HG03045 (cell line): Measurements from ENCODE around the gene DOCK1.

Experiments
- ATAC-seq: cut with Tn5 transposase; IDR thresholded peaks from one replicate; pipeline ENCODE4 v1.9.1; 2021; ENCODE audit warnings: mild to moderate bottlenecking, moderate library complexity; ENCODE audit not compliant: unreplicated experiment

The DOCK1 gene

DNA sequence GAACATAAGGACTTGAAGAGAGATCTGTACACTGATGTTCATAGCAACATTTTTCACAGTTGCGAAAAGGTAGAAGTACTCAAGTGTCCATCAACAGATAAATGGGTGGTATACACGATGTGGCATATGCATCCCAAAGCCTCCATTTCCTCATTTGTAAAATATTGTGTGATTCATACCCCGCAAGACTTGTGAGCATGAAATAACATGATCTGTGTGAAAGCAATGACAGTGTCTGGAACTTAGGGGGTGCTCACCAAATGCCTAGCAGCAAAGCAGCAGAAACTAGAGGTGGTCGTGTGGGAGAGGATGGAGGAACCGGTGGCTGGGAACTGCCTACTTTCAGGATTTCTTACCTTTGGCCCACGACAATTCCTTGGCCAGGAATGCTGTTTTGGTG lies 426.5 kb downstream of the DOCK1 start:
- no peak for ATAC-seq

DNA sequence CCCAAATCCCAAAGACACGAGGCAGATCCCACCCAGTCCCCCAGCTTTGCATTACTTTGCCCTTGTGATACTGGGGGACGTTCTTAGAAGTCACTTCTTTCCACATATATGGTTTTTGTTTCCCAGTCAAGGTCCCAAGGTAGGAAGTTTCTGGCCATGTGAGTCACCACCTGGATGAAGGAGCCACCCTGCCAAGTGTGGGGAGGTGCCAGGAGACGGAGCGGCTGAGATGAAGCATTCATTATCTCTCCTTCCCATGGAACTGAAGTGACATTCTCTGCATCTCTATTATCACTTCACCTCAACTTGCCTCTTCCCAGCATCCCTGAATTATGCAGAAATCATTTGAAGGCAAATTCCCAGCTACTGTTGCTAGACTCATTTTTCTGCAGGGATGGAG lies 427.4 kb downstream of the DOCK1 start:
- no peak for ATAC-seq

DNA sequence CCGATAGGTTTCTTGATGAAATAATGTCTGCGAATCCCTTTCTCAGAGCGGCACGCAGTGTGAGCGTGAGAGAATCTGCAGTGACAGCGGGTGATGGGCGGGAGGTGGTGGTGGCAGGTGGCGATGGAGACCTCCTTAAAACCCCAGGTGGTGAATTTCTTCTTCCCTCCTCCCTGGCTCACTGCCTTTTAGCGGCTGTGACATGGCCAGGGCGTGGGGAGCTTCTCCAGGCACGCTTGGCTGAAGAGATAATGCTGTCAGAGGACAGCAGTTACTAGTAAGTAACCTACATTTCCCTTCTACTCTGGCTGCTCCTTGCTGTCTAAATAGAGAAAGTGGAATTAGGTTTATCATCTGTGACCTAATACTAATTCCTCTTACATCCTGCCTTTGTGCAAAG lies 432.6 kb downstream of the DOCK1 start:
- no peak for ATAC-seq

DNA sequence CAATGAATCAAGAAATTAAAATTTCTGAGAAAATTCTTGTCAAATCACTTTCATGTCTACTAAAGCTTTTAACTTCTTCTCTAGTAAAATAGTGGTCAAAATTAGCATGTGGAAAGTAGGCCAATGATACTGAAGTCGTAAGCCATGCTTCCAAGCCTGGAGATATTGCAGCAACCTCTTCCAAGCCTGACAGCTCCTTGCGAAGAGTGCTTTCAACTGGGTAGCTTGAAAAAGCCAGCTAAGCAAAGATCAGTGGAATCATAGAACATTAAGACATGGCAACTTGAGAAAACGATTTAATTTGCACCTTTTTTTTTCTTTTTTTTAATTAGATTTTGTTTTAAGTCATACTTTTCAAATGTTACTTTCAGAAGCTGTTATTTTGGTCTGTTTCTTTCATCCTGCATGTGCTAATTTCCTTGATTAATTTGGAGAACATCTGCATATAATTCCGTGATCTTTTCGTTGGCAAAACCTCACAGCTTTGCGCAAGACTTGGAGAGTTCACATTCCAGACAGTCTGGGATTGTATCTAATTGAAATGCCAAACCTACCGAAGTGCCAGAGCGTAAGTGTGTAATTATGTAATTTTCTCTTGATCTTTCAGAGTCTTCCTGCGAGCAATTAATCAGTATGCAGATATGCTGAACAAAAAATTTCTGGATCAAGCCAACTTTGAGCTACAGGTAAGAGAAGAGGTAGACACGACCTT lies 433.3 kb downstream of the DOCK1 start:
- ATAC-seq: no peak

DNA sequence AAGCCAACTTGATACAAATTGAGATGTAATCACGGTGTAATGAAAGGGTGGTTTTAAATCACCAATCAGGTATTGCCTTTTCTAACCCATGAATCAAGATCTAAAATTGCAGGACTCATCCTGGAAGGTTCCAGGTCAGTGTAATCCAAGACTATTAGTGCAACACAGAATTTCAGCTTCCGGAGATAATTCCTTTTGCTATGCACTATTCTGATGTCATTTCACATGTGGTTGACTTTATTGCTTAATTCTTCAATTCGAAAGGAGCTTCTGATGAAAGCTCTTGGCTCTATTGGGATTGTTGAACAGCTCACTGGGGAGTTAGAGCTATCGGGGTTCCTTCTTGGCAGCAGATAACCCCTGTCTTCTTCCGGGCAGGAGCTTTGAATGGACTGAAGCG lies 438.6 kb downstream of the DOCK1 start:
- no peak for ATAC-seq

DNA sequence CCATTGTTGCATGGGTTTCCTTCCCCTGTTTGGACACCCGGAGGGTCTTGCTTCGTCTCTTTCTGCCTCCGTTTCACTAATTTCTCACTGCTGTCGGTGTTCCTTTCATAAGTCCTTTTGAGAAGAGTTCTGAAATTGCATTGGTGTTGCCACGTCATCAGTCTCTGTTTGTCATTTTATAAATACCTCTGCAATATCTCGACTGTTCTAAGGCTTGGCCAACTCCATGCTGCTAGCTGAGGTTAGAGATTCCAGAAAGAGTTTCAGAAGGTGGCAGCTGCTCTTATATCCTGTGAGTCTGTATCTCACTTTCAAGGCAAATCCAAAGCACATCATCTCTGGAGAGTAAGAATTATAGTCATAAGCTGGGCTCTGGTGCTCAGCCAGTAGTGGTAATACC lies 439.1 kb downstream of the DOCK1 start:
- no peak for ATAC-seq

DNA sequence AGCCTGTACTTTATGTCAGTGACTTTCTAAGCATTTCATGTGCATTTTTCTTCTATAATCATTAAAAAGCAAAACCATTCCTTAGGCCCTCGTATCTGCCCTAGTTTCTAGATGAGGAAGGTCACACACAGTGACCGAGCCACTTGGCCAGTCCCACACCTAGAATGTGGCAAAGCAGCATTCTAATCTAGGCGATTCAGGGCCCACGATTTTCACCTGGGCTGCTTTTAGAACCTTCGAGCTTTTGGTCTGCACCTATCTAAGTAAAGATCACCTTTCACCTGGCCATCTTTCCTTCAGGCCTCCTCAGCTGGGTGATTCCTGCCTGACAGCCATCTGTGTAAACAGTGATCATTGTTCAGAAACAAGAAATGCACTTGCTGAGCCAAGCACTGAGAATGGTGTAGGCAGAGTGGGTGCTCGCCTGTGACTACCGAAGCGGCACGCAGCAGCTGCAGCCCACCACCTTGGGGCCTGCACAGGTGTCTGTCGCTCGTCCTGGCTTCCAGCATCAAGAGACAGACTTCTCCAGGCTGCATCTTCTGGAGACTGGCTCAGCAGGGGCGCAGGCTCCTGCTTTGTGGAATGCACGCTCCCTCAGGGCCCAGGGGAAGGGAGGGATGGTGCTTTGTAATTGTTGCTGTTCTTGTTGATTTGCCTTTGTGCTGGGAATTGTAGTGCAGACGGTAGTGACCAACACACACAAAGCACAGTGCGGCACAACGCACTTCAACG lies 440.2 kb downstream of the DOCK1 start:
- no peak for ATAC-seq

DNA sequence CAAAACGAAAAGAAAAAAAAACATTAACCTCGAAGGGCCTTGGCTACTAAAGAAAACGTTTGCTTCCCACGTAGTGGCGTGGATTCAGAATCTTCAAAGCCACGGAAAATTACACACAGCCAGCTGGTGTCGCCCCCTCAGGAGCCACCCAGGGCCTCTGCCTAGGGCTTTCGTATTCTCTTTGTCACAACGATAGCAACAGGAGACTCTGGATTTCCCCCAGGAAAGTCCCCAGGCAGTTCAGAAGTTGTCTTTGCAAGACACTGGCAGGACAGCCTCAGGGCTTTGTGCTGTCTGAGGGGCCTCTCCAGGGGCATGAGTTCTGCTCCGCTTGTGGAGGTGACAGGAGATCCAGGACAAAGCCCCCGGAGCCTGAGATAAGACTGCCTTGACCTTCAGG lies 441.4 kb downstream of the DOCK1 start:
- ATAC-seq: no peak

DNA sequence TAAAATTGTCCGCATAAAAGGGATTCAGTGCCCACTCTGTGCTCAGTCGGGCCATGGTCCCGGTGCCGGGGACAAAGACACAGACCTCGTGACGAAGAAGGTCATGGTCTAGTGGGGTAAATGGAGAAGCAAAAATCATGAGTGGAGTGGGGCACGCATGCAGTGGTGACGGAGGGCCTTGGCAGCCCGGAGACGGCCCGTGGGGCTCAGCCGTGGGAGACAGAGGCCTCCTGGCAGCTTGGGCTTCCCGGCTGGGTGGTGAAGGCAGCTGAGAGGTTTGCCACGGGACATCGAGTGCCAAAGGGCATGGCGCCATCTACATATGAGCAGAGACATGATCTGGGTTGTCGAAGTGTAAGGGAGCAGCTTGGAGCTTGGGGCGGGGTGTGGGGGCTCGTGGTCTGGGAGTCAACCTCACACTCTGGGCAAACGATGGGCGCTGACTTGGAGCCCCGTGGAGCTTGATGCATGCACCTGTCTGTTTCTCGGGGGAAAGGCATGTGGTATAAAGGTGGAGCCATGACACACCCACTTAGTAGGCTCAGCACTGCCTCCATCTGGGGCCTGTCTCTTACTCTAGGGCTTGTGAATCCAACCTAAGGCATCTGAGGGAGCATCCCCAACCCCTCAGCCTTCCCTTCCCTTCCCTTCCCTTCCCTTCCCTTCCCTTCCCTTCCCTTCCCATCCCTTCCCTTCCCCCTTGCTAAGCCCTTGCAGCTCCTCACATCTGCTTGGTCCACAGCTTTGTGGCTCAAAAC lies 442.2 kb downstream of the DOCK1 start:
- no peak for ATAC-seq

DNA sequence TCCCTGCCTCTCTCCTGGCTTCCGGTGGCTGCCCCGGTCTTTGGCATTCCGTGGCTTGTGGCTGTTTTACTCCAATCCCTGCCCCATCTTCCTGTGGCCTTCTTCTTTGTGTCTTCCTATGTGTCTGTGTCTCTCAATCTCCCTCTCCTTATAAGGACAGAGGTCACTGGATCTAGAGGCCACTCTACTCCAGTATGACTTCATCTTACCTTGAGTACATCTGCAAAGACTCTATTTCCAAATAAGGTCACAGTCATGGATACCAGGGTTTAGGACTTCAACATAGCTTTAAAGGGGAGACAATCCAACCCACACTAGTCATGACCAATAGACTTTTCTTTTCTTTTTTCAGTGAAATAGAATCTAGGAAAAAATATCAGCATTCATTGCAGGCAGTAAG lies 444.5 kb downstream of the DOCK1 start:
- no peak for ATAC-seq

DNA sequence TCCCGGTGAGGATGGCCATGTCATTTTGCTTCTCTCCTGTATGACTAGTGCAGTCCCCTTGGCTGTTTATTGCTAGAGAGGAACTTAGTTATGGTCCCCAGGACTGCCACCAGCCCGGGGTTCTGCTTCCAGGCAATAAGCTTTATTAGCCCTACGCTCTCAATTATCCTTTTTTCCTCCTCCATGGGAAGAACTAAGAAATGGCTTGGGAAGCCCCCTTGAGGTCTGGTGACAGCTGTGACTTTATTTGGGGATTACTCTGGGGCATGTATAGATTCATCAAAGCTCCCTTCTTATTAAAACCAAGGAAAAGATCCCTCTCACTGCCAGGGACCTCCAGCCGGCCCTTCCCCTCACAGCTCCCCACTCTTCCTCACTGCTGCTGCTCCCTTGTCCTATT lies 446.3 kb downstream of the DOCK1 start:
- ATAC-seq: no peak

DNA sequence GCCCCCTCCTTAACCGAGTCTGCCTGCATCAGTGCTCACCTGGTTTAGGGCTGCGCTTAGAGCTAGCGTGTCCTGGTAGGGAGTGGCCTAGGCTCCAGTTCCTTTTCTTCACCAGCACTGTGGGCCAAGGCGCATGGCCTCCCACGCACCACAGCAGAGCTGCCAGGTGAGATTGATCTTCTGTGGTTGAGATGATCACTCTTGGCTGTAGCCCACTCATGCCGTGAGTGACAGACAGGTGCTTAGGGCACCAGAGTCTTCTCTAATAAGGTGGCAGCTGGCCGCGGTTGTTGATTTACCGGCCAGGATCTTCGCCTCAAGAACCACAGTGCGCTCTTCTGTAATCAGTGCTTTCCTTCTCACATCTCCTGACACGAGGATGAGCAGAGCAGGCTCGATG lies 448.3 kb downstream of the DOCK1 start:
- no peak for ATAC-seq

DNA sequence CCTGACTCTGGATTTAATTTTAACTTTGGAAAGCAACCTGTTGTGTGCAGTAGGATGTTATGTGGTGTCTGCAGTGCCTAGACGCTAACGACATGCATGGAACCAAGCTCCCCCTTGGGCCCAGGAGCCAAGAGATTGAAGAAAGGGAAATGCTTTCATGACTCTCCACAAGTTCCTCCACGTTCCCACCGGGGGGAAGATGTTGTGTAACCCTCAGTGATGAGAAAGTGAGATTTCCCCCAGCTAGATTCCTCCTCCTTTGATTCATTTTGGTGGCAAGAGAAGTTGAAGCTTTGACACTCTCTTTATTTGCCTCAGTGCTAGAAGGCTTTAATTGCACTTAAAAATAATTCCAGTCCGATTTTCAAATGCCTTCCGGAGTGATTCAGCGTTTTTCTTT lies 449.0 kb downstream of the DOCK1 start:
- no peak for ATAC-seq

DNA sequence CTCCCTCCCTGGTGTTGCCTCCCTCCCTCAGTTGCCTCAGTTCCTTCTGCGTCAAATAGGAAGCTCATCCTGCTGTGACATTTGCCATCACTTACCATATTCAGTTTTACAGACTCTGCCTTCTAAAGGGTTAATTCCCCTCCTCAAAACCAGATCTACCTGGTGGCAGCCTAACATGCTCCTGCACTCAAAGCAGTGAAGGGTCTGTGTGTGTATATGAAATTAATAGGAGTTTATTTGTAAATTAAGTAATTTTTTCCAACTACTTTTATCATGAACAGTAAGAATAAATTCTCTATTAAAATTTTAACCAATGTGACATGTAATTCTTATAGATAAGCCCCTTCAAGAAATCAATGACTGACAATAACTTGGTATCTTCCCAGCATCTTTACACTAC lies 449.8 kb downstream of the DOCK1 start:
- no peak for ATAC-seq

DNA sequence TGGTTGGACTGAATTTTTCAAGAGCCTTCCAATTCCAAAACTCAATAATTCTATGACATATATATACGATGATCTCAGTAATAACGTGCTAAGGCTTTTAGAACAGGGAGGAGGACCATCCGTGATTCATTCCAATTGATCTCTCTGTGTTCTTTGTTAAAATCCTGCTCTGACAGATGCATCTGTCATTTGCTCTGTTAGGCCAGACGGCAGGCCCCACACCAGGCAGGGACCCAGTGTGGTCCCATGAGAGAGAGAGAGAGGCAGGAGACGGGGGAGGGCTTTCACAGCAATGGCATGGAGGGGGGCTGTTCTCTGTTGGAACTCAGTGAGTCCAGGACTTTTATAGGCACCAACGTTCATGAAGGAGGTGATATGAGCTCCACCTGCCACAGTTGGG lies 451.1 kb downstream of the DOCK1 start:
- ATAC-seq: no peak

DNA sequence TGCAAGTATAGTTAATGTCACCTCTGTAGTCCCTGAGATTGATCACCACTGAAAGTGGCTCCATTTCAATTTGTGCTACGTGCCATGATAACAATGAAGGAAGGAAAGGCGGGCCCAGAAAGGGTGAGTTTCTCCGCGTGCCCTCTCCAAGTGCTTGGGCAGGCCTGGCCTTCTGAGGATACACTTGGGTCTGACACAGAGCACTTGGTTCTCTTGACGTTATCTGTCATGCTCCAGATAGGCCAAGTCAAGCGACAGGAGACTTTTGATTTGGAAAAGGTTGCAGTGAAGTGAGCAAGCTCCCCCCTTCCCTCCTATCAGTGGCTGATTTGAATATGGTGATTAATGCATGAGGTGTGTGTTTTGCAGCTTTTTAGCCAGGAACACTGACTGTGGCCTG lies 452.0 kb downstream of the DOCK1 start:
- no peak for ATAC-seq

DNA sequence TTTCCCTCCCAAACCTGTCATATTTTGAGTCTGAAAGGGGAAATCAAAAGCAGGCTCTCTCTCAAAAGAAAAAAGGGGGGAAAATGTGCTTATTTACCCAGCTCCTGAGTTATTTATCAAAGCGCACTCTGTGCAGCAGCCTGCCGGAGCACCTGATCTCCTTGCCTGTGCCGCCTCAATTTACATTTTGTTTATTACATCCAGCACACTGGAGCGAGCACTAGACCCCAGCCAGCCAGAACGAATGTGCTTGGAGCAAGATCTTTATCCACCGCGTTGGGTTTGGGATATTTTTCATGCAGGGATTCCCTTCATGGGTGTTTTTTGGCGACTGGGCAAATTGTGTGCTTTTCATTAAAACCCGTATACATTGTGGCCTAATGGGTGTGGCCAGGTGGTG lies 453.1 kb downstream of the DOCK1 start:
- no peak for ATAC-seq

DNA sequence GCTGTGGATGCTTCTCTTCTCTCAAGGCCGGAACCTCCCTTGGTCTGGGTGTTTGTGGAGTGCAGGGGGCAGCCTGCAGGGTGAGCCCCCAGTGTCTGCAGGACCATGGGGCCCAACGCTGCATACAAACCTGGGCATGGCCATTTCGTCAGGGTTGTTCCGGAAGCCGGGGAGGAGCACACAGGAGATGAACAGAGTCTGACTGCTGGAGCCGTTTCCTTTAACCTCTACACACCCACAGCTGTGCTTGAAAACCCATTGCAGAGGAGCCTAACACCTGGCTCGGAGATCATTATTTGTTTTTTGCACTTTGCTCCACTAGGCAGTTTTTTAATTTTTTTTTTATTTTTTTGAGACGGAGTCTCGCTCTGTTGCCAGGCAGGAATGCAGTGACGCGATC lies 458.8 kb downstream of the DOCK1 start:
- ATAC-seq: no peak

DNA sequence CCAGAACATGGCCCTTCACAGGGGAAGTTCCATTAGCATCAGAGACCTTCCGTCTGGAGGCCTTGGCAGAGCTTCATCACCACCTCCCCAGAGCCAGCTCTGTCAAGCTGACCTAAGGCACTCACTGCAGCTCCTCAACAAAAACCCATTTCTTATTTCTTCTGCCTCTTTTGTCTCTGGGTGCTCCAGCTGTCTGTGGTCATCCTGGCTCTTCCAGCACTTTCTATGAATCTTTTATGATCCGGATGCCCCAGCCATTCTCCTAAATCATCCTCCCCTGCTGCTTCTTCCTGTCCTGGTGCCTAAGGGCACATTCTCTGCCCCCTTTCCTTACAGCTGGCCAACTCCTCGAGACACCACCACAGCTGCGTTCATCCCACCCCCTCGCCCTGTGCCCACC lies 462.9 kb downstream of the DOCK1 start:
- ATAC-seq: no peak

DNA sequence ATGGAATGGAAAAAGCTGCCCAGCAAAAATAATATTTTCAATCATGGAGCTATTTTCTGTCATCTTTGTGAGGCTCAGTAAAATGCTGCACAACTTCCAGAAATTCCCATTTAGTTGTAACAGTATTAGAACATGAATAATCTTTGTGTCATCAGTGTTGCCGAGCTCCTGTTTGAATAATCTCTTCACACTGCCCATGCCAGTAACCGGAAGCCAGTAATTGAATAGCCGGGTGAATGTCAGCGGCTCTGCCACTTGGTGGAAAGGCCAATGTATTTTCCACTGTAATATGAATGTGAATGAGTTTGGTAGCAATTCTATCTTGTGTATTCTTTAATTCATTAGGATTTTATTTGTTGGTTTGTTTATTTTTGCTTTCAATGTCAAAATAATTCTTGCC lies 463.7 kb downstream of the DOCK1 start:
- no peak for ATAC-seq

DNA sequence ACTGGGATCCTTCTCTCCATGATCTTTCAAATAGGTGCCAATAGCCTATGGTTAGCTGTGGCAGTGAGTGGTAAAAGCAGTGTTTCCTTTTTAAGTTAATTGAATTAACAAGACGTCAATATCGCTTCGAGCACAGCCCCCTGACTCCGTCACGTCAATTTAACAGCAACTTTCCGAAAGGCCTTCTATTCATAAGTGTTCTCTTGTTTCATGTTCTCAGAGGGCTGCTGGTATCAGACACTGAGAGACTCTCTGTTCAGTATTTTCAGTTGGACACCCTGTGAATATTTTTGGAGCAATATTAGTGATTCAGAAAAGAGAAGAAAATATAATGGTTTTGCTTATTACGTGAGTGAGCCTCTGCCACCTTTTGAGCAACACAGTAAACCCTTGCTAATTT lies 465.4 kb downstream of the DOCK1 start:
- ATAC-seq: no peak

DNA sequence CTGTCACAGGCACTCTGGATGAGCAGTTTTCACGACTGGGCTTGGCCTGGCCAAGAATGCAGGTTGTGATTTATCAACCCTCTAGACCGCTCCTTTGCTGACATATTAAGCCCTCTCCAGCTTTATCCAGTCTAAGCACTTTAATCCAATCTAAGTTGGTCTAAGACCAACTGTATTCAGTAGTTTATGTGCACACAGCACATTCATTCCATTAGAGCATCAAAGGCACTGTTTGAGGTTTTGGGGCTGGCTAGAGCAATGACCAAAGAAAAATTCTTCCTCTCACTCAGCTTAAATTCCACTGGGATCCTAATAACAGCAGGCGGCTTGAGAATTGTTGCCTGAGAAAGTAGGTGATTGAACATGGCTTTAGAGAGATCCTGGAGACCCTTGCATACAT lies 467.1 kb downstream of the DOCK1 start:
- no peak for ATAC-seq
